NT2/D1 (cell line): Measurements from ENCODE around the gene COPZ1.

ENCODE experiments used
- SUZ12 ChIP-seq: IDR thresholded peaks from 2 replicates; pipeline ENCODE4 v1.6.1; 2011; ENCODE audit not compliant: insufficient read length, insufficient read depth; ENCODE audit errors: extremely low read depth
- YY1 ChIP-seq: IDR thresholded peaks from 2 replicates; pipeline ENCODE4 v1.6.1; 2011; ENCODE audit not compliant: insufficient read length, insufficient read depth
- ZNF274 ChIP-seq: IDR thresholded peaks from 2 replicates; pipeline ENCODE4 v1.6.1; 2011; ENCODE audit warnings: mild to moderate bottlenecking, low read depth, low read length

GRCh38 chr12:54389134-54389508 is 64.2 kb downstream of the COPZ1 start:
- TF ChIP-seq SUZ12 (no peak), YY1 (no peak), ZNF274 (no peak)
